HG03520 (cell line): ENCODE results near the gene CCDC68.
A peak's percentile ranks its signal among the peaks of the same experiment; 100 is the strongest.

Experiments used
- ATAC-seq: cut with Tn5 transposase; IDR thresholded peaks from one replicate; pipeline ENCODE4 v1.9.1; 2021; ENCODE audit warnings: mild to moderate bottlenecking, moderate library complexity; ENCODE audit not compliant: unreplicated experiment

CCDC68 gene

DNA sequence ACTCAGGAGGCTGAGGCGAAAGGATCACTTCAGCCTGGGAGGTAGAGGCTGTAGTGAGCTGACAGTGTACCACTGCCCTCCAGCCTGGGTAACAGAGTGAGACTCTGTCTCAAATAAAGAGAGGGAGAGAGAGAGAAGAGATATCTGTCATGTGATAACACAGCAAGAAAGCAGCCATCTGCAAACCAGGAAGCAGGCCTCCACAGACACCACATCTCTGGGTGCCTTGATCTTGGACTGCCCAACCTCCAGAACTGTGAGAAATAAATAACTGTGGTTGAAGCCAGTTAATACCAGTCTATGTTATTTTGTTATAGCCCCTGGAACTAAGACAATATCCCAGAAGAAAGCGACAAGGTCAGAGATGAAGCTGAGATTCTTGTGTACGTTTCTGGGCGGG, 2.6 kb upstream of the CCDC68 start:
- ATAC-seq, result no peak

DNA sequence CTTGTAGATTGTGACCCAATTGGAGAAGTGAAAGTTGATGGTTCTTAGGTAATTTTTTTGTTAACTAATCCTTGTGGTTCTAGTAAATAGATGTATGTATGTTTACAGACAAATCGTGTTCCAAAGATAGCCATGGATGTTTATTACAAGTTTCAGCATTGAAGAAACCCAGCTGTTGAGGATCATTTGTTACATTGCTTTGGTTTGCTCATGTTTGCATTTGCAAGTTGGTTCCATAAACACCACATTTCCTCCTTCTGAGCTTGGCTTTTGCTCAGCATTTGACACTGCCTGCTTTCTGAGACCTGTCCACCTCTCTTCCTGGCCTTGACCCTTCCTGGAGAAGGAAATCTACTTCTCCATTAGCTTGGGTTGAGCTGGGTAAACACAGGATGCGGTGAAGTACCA, 1.8 kb upstream of the CCDC68 start:
- no peak for ATAC-seq

DNA sequence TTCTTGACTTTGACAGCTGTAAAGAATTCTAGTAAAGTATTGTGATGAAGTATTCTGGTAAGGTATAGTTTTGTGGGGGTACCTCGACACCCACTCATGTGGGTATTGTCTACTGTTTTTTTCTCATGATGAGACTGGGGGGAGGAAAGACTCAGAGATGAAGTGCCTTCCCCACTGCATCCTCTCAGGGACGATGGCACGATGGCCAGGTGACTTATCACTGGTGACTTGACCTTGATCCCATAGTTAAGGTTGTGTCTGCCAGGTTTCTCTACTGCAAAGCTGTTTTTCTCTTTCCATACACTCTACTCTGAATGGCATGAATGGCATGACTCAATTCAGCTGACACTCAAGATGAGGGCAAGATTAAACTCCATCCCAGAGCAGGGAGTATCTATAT, 936 bp upstream of the CCDC68 start:
- ATAC-seq, result no peak

DNA sequence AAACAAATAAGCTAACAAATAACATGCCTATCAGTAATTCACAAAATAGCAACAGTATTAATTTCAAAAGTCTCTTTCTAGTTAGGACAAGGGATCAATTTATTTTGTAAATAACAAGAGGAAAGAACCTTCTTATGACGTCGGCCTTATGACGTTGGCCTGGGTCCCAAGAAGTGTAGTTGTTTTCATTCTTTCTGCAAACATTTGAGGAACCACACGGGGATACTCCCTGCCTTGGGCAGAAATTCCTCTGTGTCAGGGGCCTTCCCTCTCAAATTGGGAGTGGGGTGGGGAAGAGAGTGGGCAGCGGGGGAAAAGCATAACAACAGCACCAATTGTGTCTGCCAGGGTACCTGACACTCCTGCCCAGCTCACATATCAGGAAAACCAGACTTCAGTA, 1.3 kb downstream of the CCDC68 start:
- ATAC-seq, result no peak

DNA sequence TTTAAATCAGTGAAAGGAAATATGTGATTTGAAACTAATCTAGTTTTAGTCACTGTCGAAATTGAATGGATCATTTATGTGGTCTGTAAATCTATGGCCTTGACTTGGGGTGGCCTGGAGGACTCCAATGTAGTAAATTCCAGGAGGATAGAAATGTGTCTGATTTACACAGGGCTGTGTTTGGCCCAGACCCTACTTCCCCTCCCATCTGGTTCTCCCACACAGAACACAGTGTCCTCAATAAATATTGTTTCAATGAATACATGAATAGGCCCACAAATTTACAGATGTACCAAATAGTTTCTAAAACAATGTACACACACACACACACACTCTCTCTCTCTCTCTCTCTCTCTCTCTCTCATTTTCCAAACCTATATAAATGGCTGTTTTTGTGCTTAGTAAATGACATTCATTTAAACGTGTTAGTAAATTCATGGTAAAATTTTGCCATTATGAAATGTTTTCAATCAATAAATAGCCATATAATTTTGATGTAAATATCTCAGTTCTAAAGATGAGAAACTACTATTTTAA, 1.9 kb downstream of the CCDC68 start:
- no peak for ATAC-seq

DNA sequence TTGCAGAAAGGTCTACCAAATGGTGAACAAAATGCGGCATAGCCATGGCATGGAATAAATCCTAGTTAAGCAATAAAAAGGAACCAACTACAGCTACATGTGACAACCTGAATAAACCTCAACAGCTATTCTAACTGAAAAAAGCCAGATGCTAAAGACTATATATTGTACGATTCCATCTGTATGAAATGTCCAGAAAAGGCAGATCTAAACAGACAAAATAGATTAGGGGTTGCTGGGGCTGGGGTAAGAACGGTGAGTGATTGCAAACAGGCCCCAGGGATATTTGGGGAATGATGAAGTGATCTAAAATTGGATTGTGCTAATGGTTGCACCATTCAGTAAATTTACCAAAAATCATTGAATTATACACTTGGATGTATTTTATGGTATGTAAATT, 2.8 kb downstream of the CCDC68 start:
- ATAC-seq, result no peak

DNA sequence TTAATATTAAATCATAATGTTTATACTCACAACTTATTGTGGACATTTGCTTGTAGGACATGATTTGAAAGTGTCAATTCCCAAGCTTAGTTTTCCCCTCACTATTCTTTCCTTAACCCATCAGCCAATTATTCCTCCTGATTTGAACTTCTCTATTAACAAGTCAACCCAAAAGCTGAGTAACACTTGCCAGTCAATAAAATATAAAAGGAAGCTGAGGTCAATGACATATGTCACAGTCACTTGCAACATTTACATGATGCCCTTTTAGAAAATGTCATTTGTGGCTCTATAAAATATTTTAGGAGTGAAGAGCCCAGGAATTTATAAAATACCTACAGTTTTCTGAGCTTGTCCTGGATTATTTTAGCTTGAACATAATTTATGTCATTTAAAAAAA, 7.2 kb downstream of the CCDC68 start:
- ATAC-seq, result no peak

DNA sequence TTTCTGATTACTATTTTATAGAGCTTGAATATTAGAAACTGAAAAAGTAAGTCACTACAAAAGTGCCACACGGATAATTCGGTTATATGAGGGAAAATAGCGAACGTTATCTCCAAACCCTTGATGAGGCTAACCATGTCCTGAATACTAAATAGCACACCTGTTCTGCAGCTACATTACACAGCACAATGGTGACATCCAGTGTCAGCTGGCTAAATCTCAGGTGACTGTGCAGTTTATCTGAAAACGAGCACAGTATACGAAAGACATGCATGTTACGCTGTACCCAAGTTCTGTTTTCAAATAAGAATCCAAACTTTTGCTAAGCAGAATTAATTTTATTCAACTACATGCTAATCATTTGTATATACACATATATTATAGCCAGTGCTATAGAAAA, 9.0 kb downstream of the CCDC68 start:
- no peak for ATAC-seq

DNA sequence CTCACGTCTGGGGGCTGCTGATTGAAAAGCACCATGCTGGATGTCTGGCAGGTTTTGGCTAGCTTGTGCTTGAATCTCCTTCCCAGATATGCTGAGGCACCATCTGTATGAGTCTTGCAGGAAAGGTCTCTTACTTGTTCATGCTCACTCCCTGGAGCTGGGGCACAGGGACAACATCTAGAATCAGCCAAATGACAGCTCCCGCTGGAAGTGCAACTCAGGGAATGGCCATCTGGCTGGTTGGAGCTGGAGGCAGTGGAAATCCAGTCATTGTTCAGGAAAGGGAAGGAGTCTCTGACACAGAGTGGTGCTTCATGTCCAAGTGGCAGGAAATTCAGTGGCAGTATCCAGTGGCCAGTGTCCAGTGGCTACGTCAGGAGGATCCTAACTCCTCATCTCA, 9.7 kb downstream of the CCDC68 start:
- no peak for ATAC-seq

DNA sequence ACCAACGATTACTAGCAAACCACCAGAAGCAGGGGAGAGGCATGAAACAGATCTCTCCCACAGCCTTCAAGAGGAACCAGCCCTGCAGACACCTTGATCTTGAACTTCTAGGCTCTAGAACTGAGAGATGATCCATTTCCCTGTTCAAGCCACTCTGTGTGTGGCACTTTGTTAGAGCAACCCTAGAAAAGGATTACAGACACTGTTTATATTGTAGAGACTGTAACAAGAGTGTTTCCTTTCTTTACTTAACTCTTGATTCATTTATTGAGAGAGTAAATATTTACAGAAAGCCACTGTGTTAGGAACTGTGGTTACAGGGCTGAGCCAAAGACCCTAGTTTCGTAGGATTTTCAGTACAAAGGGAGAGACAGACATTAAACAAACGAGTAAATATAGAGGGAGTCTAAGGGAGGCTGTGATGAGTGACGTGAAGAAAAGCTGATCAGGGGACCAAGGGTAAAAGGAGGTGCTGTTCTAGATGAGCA, 10.9 kb downstream of the CCDC68 start:
- no peak for ATAC-seq

DNA sequence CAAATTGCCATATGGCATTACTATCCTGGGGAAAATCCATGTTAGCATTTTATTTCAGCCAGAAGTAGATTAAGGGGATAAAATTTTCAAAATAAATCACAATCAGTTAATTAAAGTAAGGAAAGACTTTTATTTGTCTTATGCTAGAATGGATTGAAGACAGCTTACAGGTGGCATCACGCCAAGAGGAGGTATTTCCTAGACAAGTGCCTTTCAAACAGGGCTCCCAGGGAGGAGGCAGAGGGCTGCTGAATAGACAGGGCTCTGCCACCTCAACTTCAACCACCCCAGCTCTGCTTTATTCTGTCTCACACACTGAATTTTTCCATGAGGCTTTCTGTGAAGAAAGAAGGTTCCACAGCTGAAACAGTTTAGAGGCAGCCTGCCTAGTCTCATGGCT, 12.2 kb downstream of the CCDC68 start:
- ATAC-seq, result no peak

DNA sequence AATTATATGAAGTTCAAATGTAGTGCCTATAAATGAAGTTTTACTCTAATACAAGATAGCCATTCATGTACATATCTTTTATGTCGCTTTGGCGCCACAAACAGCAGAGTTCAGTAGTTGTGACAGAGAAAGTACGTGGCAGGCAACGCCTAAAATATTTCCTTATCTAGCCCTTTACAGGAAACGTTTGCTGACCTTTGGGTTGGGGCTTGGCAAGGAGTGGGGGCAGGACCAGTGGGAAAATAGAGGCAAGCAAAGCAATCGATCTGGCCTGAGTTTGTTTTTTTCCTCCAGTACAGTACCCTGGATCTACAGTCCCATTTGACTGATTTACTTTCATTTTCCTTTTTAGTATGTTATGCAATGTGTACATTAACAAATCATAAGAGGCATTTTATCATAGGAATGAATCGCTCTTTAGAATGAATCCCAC, 13.1 kb downstream of the CCDC68 start:
- peak; percentile 80 for ATAC-seq

DNA sequence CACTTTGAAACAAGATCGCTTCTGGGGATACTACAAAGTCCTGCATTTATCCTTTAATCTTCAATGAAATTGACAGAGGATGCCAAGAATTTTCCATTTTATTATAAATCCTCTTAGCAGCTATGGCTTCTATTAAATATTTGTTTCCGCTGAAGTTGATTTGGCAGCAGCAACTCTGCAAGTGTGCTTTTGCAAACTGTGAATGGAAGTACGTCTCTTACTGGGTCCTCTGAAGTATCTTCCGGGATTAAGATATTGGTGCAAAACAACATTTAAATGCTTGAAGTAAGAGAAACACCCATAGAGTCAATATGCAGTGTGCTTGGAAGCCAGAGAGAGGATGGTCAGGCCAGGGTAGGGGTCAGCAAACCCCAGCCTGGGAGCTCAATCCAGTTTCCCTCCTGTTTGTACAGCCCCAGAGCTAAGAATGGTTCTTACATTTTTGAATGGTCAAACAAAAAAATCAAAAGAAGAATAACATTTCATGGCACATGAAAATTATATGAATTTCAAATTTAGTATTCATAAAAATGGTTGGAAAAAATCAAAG, 13.6 kb downstream of the CCDC68 start:
- ATAC-seq, result no peak

DNA sequence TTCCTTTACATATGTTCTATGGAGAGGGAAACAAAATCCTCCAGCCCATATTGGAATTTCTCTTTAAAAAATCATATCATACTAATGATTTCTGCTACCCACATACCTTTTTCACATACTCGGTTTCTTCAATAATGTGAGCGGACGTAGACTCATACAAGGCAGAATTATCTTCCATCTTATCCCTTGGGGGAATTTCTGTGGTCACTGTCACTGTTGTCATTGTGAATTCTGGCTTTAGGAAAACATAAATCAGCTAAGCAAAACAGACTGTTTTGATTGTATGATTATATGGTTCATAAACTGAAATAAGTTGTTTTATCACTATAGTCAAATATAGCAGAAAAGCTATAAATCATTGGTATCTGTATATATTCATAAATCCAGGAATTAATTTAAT, 16.7 kb downstream of the CCDC68 start:
- ATAC-seq, result no peak

DNA sequence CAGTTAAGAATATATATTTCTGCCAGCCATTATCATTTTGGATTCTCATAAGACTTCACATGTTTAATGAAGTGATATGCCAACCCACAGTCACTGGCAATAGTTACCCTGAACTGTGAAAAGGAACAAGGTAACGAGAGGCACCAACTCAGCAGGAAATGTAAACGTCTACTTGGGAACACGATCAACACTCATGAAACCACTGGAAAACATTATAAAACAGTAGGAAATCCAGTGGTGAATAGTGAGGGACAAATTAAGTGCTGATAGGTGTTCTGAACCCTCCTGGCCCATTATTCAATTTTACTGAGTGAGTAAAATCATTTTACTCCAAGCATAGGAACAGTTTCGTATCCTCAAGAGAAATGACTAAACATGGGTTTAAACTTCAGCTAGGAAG, 17.1 kb downstream of the CCDC68 start:
- no peak for ATAC-seq

DNA sequence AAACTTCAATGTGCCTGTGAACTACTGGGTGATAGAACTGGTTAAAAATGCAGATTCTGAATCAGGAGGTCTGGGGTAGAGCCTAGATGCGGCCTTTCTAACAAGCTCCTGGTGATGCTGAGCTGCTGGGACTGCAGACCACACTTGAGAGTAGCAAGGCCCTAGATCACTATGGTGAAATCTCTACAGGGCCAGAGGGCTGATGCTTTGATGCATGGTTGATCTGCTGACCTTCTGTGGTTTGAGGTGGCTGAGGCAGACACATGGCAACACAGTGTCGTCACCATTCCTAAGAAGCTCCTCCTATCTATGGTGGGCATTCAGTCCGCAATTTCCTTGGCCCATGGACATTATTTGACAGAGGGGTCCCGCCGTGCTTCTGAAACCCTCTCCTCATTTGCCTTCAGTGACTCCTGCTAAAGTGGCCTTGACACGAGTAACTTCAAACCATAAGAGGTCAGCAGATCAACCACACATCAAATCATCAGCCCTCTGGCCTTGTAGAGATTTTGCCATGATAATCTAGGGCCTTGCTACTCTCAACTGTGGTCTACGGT, 19.8 kb downstream of the CCDC68 start:
- ATAC-seq, result no peak

DNA sequence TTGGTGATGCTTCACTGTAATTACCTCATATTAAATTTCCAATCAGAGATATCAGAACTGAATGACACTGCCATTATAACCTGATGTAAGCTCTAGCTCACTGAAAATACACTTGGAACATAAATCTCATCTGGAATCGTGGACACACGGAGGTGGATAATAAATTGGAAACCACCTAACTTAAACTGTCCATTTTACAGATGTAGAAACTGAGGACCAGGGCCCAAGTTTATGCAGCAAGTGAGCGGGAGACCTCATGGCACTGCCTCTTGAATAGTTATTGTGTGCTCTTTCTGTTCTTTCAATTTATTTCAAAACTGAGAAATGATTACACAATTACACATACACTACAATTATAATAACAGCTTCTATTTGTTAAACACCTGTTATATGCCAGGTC, 20.8 kb downstream of the CCDC68 start:
- no peak for ATAC-seq

DNA sequence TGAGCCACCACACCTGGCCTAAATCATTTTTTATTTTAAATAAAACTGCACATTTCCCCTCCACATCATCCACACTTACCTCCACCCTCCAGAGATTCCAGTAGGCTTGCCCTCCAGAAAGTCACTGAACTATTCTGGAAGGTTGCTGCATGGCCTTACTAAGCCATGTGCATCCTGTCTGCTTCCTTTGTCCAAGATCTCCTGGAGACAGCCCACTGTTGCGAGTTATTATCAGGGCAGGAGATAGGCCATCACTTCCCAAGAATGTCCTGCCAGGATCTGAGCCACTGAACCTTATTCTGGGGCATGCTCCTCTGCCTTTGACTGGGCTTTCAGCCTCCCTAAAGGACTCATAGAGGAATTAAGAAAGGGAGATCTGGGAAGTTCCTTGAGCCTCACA, 26.8 kb downstream of the CCDC68 start:
- no peak for ATAC-seq

DNA sequence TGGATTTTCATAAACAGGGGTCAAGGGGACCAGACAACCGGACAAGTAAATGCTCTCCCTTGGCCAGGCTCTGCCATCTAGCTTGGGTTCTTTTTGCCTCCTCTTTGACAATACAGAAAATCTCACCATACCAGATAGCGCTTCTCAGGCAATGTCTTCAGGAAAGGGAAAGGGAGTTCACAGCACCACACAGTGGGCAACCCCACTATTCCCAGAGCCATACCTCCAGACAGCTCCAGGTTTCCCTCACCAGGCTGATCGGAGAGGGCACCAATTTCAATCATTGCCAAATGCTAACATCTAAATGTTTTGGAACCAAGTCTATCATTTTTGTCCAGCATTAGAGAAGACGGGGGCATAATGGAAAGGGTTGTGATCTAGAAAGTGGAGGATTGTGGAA, 28.1 kb downstream of the CCDC68 start:
- ATAC-seq, result no peak

DNA sequence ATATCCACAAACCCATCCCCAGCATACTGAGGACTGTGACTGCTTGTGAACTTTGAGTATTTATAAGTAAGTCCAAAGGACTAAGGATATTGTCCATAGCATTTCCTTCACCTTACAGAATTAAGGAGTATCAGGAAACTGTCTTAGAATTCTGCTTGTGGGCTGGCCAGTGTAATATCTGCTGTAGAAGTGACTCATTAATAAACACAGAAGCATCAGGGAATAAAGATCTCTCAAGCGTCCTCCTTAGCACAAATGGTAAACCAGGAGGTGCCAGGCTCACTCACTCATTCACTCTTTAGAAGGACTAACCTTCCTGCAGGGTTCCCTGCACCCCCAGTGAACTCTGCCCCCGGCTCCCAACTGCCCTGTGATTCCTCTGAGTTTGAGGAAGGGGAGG, 31.0 kb downstream of the CCDC68 start:
- ATAC-seq, result no peak

DNA sequence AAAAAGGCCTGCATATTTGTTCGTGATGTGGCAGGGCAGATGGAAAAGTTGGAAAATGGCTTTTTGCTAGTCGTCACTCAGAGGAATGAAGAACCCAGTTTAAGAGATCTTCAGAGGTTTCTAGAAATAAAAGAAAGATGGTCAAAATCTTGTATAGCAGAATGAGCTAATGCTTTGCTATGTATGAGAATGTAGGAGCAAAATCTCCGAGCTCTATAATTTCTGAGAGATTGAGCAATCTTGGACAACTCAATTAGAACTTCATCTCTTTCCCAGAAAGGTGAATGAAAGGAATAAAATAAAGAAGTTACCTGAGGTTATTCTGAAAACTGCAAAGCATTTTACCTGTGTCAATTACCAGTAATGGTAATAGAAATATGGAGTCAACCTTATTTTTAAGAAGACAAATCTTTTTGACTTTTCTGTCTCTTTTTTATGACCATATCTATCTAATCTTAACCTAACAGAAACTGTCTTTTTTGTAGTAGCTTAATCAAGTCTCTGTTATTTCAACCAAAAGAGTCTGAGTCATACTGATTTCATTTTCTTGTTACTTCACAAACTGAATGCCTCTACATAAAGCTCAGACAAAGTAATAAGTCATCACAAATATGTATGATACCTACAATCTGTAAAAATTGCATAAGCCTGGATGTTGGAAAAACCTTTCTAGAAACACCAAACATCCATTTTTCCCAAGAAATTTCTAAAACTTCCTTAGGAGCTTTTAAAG, 32.5 kb downstream of the CCDC68 start:
- no peak for ATAC-seq

DNA sequence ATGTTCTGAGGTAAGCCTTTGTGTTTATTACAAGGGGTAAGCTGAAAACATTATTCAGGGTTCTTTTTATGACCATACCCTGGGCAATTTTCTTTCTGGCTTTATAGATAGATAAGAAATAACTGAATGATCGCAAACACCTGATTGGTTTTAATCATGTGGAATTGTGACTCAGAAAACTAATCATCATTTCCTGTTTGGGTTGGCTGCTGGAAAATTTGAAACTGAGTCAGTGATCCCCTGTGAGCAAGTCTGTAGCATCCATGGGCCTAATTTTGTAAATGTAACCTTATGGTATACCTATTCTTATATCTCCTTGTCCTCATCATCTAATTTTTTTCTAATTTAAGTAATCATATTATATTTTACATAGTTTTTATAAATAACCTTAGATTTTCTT, 34.3 kb downstream of the CCDC68 start:
- no peak for ATAC-seq
